Suprapubic skin (tissue), 4 donors: ENCODE results near the gene OR51I1. TPM values are rescaled to one million over a fixed set of nuclear protein-coding genes. Genes with fewer than 3 reads are reported as not detected.

Experiments used
- DNase-seq, 2 donors: peaks; one replicate each; pipeline ENCODE4 v3.0.0-alpha.2; 2019; ENCODE audit warnings: low spot score in 2 of 2
- H3K27ac ChIP-seq: fragments of 200-600 bp; sonication (generic); one replicate; pipeline ENCODE4 v1.5.1; 2019
- H3K27me3 ChIP-seq: fragments of 200-600 bp; sonication (generic); one replicate; pipeline ENCODE4 v1.5.1; 2019
- H3K36me3 ChIP-seq: fragments of 200-600 bp; sonication (generic); one replicate; pipeline ENCODE4 v1.5.1; 2019
- H3K4me1 ChIP-seq: fragments of 200-600 bp; sonication (generic); one replicate; pipeline ENCODE4 v1.5.1; 2019
- H3K4me3 ChIP-seq: fragments of 200-600 bp; sonication (generic); one replicate; pipeline ENCODE4 v1.5.1; 2019; ENCODE audit warnings: mild to moderate bottlenecking
- H3K9me3 ChIP-seq: fragments of 200-600 bp; sonication (generic); one replicate; pipeline ENCODE4 v1.5.1; 2019
- CTCF ChIP-seq, 2 donors: fragments of 200-600 bp in 1 of 2; fragments of 450-650 bp in 1 of 2; sonication (generic) in 1 of 2; IDR thresholded peaks; one replicate each; pipeline ENCODE4 v1.5.1; 2016 to 2019; ENCODE audit warnings: antibody characterized with exemption in 2 of 2, mild to moderate bottlenecking in 1 of 2, moderate library complexity in 1 of 2
- EP300 ChIP-seq: sonication (generic); formaldehyde crosslinking; IDR thresholded peaks from one replicate; pipeline ENCODE4 v1.6.1; 2017; ENCODE audit warnings: antibody characterized with exemption
- POLR2A ChIP-seq, 2 donors: fragments of 450-650 bp; IDR thresholded peaks; one replicate each; pipeline ENCODE4 v1.6.1; 2017; ENCODE audit warnings: antibody characterized with exemption in 2 of 2, mild to moderate bottlenecking in 2 of 2, moderate library complexity in 2 of 2
- POLR2AphosphoS5 ChIP-seq, 3 donors: sonication (generic); formaldehyde crosslinking; IDR thresholded peaks; one replicate each; pipeline ENCODE4 v1.6.1; 2017; ENCODE audit warnings: antibody characterized with exemption in 3 of 3
- WGBS: methylation state at CpG from one replicate; pipeline ENCODE4 v1.1.5; 2018; 5-methylcytosine and 5-hydroxymethylcytosine counted together
- total RNA-seq, 4 donors: library from RNA; depleted of rRNA; stranded (reverse); fragments of >200 nt; gene quantifications; one replicate each; pipeline ENCODE4 v1.1.0, GENCODE V29; 2016

OR51I1 gene
- total RNA-seq: not detected

GRCh38 chr11:5441414-5441813 is at the start of gene OR51I1:
TSS of gene OR51I1 (minus strand) at chr11:5441514. CDS start at chr11:5441514, 0 bp downstream.
- Histone ChIP-seq H3K4me1 (no peaks in the 10 kb centered on the region), H3K27me3 (no peaks in the 10 kb centered on the region), H3K9me3 (no peaks in the 10 kb centered on the region), H3K4me3 (no peak within 1 kb of the TSS), H3K36me3 (no peaks in the 10 kb centered on the region), H3K27ac (no peak within 1 kb of the TSS)
- WGBS: 27% methylated on average over 2 of the region's 2 CpGs
- no peak for TF ChIP-seq CTCF (IDR thresholded peaks at IDR 0.05)
- DNase-seq: no peak

- Histone ChIP-seq H3K9me3 (no peaks in the 10 kb centered on the region), H3K27me3 (no peaks in the 10 kb centered on the region), H3K4me1 (no peaks in the 10 kb centered on the region), H3K36me3 (no peaks in the 10 kb centered on the region), H3K27ac (no peak overlapping the region), H3K4me3 (no peak overlapping the region)
- DNase-seq: no peak
- TF ChIP-seq CTCF (IDR thresholded peaks at IDR 0.05): no peak
- TF ChIP-seq EP300: no peak
- no peak for TF ChIP-seq POLR2A (IDR thresholded peaks at IDR 0.05)
- TF ChIP-seq POLR2AphosphoS5 (IDR thresholded peaks at IDR 0.05): no peak
- 54% methylated on average over 5 of the region's 5 CpGs for WGBS
Measured at GRCh38 chr11:5489576-5490357, 48.5 kb upstream of the OR51I1 start.

- Histone ChIP-seq H3K36me3 (no peaks in the 10 kb centered on the region), H3K27me3 (no peaks in the 10 kb centered on the region), H3K4me3 (no peak overlapping the region), H3K9me3 (no peaks in the 10 kb centered on the region), H3K4me1 (no peaks in the 10 kb centered on the region), H3K27ac (no peak overlapping the region)
- DNase-seq: no peak
- TF ChIP-seq CTCF (IDR thresholded peaks at IDR 0.05) (no peak), POLR2AphosphoS5 (IDR thresholded peaks at IDR 0.05) (no peak), POLR2A (IDR thresholded peaks at IDR 0.05) (no peak), EP300 (no peak)
- 81% methylated on average over 4 of the region's 4 CpGs for WGBS
Measured at GRCh38 chr11:5488798-5489399, 47.6 kb upstream of the OR51I1 start.

- Histone ChIP-seq H3K4me1 (no peaks in the 10 kb centered on the region), H3K36me3 (no peaks in the 10 kb centered on the region), H3K9me3 (no peaks in the 10 kb centered on the region), H3K27ac (no peak within 1 kb of the TSS), H3K27me3 (no peaks in the 10 kb centered on the region), H3K4me3 (no peak within 1 kb of the TSS)
- DNase-seq: no peak
- TF ChIP-seq POLR2AphosphoS5 (IDR thresholded peaks at IDR 0.05) (no peak), EP300 (no peak), POLR2A (IDR thresholded peaks at IDR 0.05) (no peak)
Measured at GRCh38 chr11:5488385-5488784, 47.1 kb upstream of the OR51I1 start, which contains the start of gene OR52D1. TSS of gene OR52D1 (plus strand) at chr11:5488685. CDS start at chr11:5488707, 22 bp downstream.

GRCh38 chr11:5486421-5486820 is 45.1 kb upstream of the OR51I1 start:
- DNase-seq: no peak
- no peak overlapping the region for H3K27ac ChIP-seq
- TF ChIP-seq CTCF (IDR thresholded peaks at IDR 0.05) (no peak), POLR2AphosphoS5 (IDR thresholded peaks at IDR 0.05) (no peak), EP300 (no peak), POLR2A (IDR thresholded peaks at IDR 0.05) (no peak)
- no peak overlapping the region for H3K4me3 ChIP-seq
- H3K4me1 ChIP-seq: no peaks in the 10 kb centered on the region
- H3K36me3 ChIP-seq: no peaks in the 10 kb centered on the region
- H3K9me3 ChIP-seq: no peaks in the 10 kb centered on the region
- WGBS: 85% methylated on average over 3 of the region's 3 CpGs
- no peaks in the 10 kb centered on the region for H3K27me3 ChIP-seq
